Thoracic aorta (tissue), 2 donors: ENCODE results near the gene AHSG. TPM values are rescaled to one million over a fixed set of nuclear protein-coding genes. Genes with fewer than 3 reads are reported as not detected.

Source experiments
- ATAC-seq: fragments of 150-250 bp; one replicate; pipeline ENCODE4 v1.8.0; 2017; ENCODE audit warnings: low read depth; ENCODE audit not compliant: insufficient number of reproducible peaks, low FRiP score
- DNase-seq: peaks from one replicate; pipeline ENCODE4 v3.0.0-alpha.2; 2020; ENCODE audit warnings: low spot score
- H3K27ac ChIP-seq, 2 donors: fragments of 200-600 bp; sonication (generic); 1 replicate in 1 of 2; 2 replicates in 1 of 2; pipeline ENCODE4 v1.5.1; 2016; ENCODE audit warnings: mild to moderate bottlenecking in 2 of 2, moderate library complexity in 2 of 2
- H3K27me3 ChIP-seq: fragments of 200-600 bp; sonication (generic); replicated peaks from 2 replicates; pipeline ENCODE4 v1.6.0; 2016; ENCODE audit warnings: mild to moderate bottlenecking; ENCODE audit not compliant: insufficient read depth
- H3K36me3 ChIP-seq: fragments of 200-600 bp; sonication (generic); one replicate; pipeline ENCODE4 v1.5.1; 2016
- H3K4me1 ChIP-seq, 2 donors: fragments of 200-600 bp; sonication (generic); 1 replicate in 1 of 2; 2 replicates in 1 of 2; pipeline versions ENCODE4 v1.5.1 to v1.6.0; 2016; ENCODE audit warnings: low read depth in 2 of 2, mild to moderate bottlenecking in 1 of 2; ENCODE audit not compliant: control insufficient read depth in 1 of 2
- H3K4me3 ChIP-seq: fragments of 200-600 bp; sonication (generic); 2 replicates; pipeline ENCODE4 v1.5.1; 2016; ENCODE audit warnings: mild to moderate bottlenecking
- H3K9me3 ChIP-seq: fragments of 200-600 bp; sonication (generic); 2 replicates; pipeline ENCODE4 v1.5.1; 2016
- total RNA-seq, 2 donors: library from RNA; depleted of rRNA; stranded (reverse); fragments of >200 nt; gene quantifications; one replicate each; pipeline versions ENCODE4 v1.1.0 to v1.2.3, GENCODE V29; 2016
- TF ChIP-seq, protein P1 (sequence below): fragments of 200-600 bp; sonication (generic); IDR thresholded peaks from one replicate; pipeline ENCODE4 v1.5.1; 2019; ENCODE audit warnings: antibody characterized with exemption

Gene AHSG
- total RNA-seq, 2 donors from 2014 or later: not detected

DNA sequence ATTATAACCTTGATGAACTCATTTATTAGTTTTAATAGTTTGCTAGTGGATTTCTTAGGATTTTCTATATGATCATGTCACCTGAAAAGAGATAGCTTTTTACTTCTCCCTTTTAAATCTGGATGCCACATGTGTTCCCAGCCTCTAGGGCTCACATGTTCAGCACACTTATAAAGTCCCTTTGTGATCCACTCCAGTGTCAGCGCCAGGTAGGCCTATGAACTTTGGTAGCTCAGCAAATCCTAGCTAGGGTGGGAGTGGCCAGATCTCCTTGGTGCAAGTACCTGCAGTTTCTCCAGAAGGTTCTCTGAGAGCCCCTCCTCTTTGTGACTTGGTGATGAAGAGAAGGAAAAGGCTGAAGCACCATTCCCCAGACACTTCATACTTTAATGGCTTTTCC is 36.0 kb downstream of the AHSG start:
- H3K4me3 ChIP-seq: no peak overlapping the region
- no peaks in the 10 kb centered on the region for H3K4me1 ChIP-seq
- no peaks in the 10 kb centered on the region for H3K9me3 ChIP-seq
- DNase-seq (no peak), ATAC-seq (no peak)
- H3K27ac ChIP-seq: no peak overlapping the region
- H3K36me3 ChIP-seq: no peaks in the 10 kb centered on the region
- TF ChIP-seq, protein P1, sequence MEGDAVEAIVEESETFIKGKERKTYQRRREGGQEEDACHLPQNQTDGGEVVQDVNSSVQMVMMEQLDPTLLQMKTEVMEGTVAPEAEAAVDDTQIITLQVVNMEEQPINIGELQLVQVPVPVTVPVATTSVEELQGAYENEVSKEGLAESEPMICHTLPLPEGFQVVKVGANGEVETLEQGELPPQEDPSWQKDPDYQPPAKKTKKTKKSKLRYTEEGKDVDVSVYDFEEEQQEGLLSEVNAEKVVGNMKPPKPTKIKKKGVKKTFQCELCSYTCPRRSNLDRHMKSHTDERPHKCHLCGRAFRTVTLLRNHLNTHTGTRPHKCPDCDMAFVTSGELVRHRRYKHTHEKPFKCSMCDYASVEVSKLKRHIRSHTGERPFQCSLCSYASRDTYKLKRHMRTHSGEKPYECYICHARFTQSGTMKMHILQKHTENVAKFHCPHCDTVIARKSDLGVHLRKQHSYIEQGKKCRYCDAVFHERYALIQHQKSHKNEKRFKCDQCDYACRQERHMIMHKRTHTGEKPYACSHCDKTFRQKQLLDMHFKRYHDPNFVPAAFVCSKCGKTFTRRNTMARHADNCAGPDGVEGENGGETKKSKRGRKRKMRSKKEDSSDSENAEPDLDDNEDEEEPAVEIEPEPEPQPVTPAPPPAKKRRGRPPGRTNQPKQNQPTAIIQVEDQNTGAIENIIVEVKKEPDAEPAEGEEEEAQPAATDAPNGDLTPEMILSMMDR: no peak
- no peaks in the 10 kb centered on the region for H3K27me3 ChIP-seq

DNA sequence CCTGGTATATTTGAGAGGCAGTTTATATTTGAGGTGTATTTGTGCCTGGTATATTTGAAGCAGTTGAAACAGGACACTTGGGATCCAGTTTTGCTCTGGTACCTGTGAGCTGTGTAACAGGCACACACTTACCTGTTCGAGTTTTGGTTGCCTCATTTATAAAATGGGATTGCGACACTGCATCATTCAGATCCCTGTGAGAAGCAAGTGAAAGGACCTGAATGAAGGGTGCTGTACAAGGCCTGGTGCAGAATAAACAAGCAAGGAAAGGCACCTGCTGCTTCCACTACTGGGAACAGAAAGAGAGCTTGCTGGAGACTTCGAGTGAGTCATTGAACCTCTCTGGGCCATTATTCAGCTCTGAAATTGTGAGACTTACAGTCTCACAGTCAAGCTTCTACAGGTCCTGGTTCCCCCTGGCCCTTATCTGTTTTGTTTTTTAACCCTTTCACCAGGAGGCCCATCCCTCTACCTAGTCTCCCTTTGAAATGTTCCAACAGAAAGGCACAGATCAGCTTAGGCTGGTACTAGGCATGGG is 38.9 kb downstream of the AHSG start:
- Histone ChIP-seq H3K9me3 (no peaks in the 10 kb centered on the region), H3K27me3 (no peaks in the 10 kb centered on the region), H3K36me3 (no peaks in the 10 kb centered on the region), H3K4me3 (no peak overlapping the region), H3K4me1 (no peaks in the 10 kb centered on the region), H3K27ac (no peak overlapping the region)
- DNase-seq: no peak
- TF ChIP-seq, protein P1: no peak
- ATAC-seq: no peak

DNA sequence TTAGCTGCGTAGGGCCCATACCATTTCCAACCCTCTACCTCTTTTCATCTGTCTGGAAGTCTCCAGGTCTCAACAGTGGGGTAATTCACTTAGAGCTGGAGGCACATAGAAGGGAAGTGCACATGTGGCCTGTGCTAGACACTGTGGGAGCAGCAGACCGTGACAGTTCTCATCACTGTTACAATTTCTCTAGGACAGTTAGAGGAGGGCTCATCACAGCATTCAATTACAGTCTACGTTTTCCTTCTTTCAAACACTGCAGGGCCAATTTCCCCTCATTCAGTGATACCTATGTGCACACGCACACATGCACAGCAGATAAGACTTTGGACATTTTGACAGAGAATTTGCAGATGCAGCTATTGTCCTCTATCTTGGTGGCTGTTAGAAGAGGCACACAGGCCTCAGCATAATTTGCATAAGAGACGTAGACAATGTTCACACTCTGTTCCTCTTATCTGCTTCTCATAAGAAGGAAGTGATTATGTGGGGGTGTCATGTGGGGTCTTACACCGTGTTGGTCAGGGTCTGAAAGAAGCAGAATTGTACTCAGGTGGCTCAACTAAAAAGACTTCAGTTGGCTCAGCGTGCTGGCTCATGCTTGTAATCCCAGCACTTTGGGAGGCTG is 40.3 kb downstream of the AHSG start:
- no peak for DNase-seq
- TF ChIP-seq, protein P1: no peak
- no peak overlapping the region for H3K27ac ChIP-seq
- ATAC-seq: no peak
- H3K4me3 ChIP-seq: no peak overlapping the region
- H3K4me1 ChIP-seq: no peaks in the 10 kb centered on the region
- H3K36me3 ChIP-seq: no peaks in the 10 kb centered on the region
- H3K27me3 ChIP-seq: no peaks in the 10 kb centered on the region
- no peaks in the 10 kb centered on the region for H3K9me3 ChIP-seq

DNA sequence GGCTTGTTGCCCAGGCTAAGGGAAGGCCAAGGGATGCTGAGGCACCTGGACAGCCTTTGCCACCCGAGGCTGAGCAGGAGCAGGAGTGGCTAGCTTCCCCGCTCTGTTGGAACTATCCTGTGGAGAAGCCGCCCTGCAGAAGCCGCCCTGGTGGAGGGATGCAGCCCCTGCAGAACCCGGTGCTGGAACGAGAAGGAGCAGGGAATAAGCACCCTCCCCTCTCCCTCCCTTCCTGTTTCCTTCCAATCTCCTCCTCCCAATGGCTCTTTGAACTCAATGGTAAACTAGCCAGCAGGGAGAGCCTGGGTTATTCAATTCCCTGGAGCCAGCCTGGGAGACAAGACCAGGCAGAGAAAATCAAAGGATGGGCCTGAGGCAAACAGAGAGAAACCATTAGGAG is 41.1 kb downstream of the AHSG start:
- Histone ChIP-seq H3K9me3 (no peaks in the 10 kb centered on the region), H3K4me1 (no peaks in the 10 kb centered on the region), H3K27ac (no peak overlapping the region), H3K36me3 (no peaks in the 10 kb centered on the region), H3K27me3 (no peaks in the 10 kb centered on the region), H3K4me3 (no peak overlapping the region)
- no peak for DNase-seq
- TF ChIP-seq, protein P1: no peak
- no peak for ATAC-seq

DNA sequence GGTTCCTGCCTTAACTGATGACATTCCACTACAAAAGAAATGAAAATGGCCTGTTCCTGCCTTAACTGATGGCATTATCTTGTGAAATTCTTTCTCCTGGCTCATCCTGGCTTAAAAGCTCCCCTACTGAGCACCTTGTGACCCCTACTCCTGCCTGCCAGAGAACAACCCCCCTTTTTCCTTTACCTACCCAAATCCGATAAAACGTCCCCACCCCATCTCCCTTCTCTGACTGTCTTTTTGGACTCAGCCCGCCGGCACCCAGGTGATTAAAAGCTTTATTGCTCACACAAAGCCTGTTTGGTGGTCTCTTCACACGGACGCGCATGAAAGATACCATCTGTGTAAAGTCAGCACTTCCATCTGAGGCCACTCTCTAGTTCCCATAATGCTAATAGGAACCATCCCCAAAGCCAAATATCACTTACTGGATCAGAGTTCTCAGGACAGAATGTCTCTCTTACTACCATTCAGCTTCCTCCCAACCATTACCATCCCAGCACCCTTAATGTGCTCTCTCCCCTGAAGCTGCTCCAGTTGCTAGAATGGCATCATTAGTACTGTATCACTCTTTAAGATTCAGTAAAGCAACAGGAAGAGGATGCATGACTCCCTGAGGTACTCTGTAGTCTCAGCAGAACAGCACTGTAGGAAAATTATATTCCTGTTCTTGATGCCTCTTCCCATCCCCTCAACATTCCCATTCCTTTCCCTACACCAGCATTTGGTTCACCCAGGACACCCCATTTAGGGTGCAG is 50.7 kb downstream of the AHSG start:
- DNase-seq: no peak
- H3K27ac ChIP-seq: no peak overlapping the region
- no peaks in the 10 kb centered on the region for H3K27me3 ChIP-seq
- H3K4me1 ChIP-seq: no peaks in the 10 kb centered on the region
- no peak for ATAC-seq
- H3K9me3 ChIP-seq: no peaks in the 10 kb centered on the region
- no peaks in the 10 kb centered on the region for H3K36me3 ChIP-seq
- TF ChIP-seq, protein P1: no peak
- H3K4me3 ChIP-seq: no peak overlapping the region
